ENCODE results near the gene FOXA2. TPM values are rescaled to one million over a fixed set of nuclear protein-coding genes. Genes with fewer than 3 reads are reported as not detected.

The FOXA2 gene
- total RNA-seq, 2 donors from 2014 or later: not detected

DNA sequence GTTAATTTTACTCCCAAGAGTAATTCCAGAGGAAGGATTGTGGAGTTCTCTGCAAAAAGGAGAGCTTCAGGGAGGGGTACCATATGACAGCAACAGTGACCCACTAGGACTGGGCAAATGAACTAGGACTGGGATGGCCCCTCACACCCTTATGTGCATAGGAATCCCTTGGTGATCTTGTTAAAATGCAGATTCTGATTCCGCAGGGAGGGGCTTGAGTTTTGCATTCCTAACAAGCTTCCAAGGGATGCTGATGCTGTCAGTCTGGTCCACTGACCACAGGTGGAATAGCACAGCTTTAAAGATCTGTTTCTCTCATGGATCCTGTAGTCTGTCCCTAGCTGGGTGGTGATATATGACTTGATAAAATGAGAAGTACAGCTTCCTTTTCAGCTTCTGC, 6.3 kb upstream of the FOXA2 start:
- Mint-ChIP-seq H3K36me3 (peaks cover 5 to 10% of the 10 kb centered on the region in 2 donors), H3K9me3 (peaks cover 0 to 7% of the 10 kb centered on the region in 2 donors), H3K27ac (no peak overlapping the region)
- no peak for ATAC-seq
- no peak for DNase-seq (ENCODE audit: low spot score in 2 of 2)

DNA sequence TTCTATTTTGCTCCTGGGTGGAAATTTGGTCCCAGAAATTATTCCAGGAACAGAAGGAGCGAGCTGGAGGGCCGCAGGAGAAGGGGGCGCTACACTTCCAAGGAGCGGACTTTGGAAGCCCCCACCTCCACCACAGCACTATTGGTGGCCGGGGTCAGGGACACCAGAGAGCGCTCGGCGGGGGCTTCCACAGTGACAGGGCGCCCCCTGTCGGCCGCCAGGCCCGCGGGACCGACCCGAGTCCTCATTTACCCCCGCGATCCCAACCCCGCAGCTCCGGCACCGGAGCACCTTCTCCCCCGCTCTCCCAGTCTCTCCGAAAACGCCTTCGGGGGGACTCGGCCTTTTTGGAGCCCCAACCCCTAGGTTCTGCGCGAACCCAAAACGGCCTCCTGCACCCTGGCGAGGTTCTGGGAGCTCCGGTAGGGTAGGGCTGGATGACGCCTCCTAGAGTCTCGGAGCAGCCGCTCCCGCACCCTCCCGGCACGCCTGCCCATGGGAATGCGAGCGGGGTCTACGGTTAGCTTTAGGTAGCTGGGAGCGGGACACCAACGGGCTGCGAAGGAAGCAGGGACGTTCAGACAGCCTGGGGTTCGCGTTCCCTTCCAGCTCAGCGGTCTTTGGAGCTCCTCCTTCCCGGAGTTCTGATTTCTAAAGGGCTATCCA, 2.4 kb upstream of the FOXA2 start:
- Mint-ChIP-seq H3K9me3 (peaks cover 0 to 9% of the 10 kb centered on the region in 2 donors), H3K36me3 (peaks cover 9 to 14% of the 10 kb centered on the region in 2 donors)

DNA sequence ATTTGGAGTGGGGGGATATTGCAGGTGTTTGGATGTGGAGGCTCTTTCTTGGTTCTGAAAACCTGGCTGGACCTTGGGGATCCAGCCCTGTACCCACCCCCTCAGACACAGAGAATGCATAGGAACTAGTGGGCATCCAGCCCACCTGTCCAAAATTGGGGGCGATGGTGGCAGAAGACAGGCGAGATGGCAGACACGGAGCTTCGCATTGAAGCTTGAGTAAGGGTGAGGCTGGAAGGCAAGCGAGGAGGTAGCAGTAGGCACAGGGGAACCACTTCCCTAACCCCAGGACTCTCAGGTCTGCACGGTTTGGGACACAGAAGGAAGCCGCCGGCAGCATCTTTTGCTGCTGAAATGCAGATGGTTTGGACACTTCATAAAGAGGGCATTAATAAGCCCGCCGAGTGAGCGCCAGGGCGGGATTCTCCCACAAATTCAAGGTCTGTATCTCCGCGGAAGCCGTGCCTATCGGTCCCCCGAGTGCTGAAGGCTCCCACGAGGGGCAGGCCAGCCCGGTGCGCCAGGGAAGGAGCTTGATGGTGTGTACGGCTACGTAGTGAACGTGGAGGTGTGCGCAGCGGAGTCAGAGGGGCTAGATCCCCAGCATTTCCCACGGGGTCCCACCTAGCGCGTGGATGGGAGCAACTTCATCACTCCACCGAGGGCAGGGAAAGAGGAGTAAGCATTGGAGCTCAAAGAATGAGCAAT, 1.6 kb upstream of the FOXA2 start:
- ATAC-seq: no peak
- H3K9me3 Mint-ChIP-seq: peaks cover 0 to 9% of the 10 kb centered on the region in 2 donors

More for the DNA sequence above, 2.4 kb upstream of the FOXA2 start:
- ATAC-seq (peak in 1 of 2 donors; percentile 46), DNase-seq (ENCODE audit: low spot score in 2 of 2) (peak in 1 of 2 donors; percentile 46)
- H3K27ac Mint-ChIP-seq: no peak overlapping the region

DNA sequence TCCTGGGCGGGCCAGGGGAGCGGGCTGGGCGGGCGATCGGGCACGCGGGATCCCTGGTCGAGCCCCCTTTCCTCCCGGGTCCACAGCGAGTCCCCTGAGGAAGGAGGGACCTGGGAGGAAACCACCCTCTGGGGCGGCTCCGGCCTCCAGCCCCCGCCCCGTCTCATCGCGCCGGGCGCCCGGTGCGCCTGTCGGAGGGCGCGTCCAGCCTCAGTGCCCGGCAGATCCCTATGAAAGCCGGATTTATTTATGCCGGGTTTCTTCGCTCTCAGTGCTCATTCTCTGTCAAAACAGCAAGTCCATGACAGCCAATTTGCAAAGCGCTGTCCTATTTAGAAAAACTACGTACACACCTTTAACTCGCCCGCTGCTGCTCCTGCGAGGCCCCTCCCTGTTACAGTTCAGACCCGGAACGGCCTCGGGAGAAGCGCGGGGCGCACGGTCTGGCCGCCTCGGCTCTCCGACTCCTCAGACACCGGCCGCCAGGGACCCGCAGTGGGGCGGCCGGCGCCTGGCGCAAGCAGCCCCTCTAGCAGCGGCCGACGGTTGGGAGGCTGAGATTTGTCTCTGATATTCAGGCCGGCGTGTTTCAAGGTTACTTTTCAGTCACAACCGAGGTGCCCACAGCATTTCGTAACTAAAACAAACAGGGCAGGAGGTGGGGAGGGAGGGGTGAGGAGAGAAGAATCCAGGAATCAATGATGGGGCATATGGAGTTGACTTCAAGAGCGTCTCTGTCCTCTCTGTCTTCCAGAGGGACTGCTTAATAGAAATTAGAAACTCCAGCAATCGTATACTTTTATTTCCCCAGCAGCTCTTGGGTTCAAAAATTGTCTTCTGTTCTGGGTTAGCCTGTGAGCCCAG, 782 bp upstream of the FOXA2 start:
- no peak for ATAC-seq
- Mint-ChIP-seq H3K27ac (no peak overlapping the region), H3K9me3 (peaks cover 0 to 9% of the 10 kb centered on the region in 2 donors), H3K36me3 (peaks cover 12 to 22% of the 10 kb centered on the region in 2 donors)
- DNase-seq (ENCODE audit: low spot score in 2 of 2): no peak

More for the DNA sequence above, 1.6 kb upstream of the FOXA2 start:
- no peak overlapping the region for H3K27ac Mint-ChIP-seq
- DNase-seq (ENCODE audit: low spot score in 2 of 2): no peak
- H3K36me3 Mint-ChIP-seq: peaks cover 9 to 18% of the 10 kb centered on the region in 2 donors

DNA sequence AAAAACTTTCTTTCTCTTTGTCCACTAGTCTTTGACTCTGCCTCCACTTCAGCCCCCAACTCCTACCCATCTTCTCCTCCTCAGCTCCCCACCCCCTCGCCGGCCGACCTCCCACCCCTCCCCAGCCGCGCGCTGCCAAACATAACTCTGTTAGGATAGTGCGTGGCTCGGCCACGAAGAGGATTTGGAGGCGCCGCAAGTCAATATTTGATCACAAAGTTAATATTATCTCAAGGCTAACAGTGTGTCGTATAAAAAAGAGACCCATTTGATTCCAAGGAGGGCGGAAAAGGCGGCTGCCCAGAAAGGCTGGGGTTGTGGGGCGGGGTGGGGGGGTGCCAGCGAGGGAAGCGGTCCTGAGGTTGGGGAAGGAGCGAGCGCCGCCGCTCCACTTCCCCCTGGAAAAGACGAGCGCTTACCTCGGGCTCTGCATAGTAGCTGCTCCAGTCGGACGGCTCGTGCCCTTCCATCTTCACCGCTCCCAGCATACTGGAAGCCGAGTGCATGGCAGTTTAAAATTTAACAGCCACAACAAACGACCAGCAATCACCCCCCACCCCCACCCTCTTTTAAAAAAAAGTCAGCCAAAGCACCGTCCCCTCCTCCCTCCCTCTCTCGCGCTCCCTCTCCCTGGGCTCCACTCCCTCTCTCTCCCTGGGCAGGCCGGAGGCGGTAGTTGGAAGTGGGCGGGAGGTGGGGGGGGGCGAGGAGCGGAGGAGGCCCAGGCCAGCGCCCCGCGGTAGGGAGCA, 425 bp downstream of the FOXA2 start:
- Mint-ChIP-seq H3K36me3 (peaks cover 15 to 23% of the 10 kb centered on the region in 2 donors), H3K9me3 (peaks cover 0 to 5% of the 10 kb centered on the region in 2 donors), H3K27ac (no peak overlapping the region)
- ATAC-seq (no peak), DNase-seq (ENCODE audit: low spot score in 2 of 2) (no peak)

DNA sequence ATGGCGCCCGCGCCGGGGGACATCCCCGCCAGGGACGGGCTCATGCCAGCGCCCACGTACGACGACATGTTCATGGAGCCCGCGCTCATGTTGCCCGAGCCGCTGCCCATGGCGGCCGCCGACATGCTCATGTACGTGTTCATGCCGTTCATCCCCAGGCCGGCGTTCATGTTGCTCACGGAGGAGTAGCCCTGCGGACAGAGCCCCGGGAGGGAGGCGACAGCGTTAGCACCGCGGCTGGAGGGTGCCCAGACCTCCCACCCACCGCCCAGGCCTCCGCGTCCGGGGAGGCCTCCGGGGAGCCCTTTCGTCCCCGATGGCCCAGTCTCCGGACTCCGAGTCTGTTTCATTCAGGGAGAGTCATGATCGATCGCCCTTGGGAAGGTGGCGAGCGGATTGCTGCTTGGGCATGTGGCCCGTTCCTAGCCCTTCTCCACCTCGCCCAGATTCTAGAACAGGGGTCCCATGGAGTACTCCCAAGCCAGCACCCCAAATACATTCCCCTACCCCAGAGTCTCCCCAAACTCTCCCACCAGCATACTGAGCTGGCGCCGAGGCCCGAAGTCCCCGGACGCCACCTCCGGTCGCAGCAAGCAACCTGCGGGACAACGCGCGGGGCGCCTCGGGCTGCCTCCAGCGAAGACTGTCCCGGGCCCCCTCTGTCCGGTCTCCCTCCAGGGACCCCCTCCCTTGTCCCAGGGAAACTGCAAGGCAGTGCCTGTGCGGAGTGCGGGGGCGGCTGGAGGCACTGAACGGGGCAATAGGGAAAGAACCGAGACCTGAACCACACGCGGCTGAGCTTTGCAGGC, 1.2 kb downstream of the FOXA2 start:
- Mint-ChIP-seq H3K27ac (no peak overlapping the region), H3K36me3 (peaks cover 16 to 24% of the 10 kb centered on the region in 2 donors), H3K9me3 (peaks cover 0 to 6% of the 10 kb centered on the region in 2 donors)
- ATAC-seq: no peak
- DNase-seq (ENCODE audit: low spot score in 2 of 2): no peak

DNA sequence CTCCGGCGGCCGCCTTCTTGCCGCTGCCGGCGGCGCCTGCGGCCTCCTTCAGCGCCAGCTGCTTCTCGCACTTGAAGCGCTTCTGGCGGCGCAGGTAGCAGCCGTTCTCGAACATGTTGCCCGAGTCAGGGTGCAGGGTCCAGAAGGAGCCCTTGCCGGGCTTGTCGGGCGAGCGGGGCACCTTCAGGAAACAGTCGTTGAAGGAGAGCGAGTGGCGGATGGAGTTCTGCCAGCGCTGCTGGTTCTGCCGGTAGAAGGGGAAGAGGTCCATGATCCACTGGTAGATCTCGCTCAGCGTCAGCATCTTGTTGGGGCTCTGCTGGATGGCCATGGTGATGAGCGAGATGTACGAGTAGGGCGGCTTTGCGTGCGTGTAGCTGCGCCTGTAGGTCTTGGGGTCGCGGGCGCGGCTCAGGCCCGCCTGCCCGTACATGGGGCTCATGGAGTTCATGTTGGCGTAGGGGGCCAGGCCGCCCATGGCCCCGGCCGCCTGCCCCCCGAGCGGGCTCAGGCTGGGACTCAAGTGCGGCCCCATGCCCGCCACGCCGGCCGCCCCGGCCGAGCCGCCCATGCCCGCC, 1.9 kb downstream of the FOXA2 start:
- Mint-ChIP-seq H3K36me3 (peaks cover 22 to 28% of the 10 kb centered on the region in 2 donors), H3K27ac (no peak overlapping the region)
- no peak for ATAC-seq

DNA sequence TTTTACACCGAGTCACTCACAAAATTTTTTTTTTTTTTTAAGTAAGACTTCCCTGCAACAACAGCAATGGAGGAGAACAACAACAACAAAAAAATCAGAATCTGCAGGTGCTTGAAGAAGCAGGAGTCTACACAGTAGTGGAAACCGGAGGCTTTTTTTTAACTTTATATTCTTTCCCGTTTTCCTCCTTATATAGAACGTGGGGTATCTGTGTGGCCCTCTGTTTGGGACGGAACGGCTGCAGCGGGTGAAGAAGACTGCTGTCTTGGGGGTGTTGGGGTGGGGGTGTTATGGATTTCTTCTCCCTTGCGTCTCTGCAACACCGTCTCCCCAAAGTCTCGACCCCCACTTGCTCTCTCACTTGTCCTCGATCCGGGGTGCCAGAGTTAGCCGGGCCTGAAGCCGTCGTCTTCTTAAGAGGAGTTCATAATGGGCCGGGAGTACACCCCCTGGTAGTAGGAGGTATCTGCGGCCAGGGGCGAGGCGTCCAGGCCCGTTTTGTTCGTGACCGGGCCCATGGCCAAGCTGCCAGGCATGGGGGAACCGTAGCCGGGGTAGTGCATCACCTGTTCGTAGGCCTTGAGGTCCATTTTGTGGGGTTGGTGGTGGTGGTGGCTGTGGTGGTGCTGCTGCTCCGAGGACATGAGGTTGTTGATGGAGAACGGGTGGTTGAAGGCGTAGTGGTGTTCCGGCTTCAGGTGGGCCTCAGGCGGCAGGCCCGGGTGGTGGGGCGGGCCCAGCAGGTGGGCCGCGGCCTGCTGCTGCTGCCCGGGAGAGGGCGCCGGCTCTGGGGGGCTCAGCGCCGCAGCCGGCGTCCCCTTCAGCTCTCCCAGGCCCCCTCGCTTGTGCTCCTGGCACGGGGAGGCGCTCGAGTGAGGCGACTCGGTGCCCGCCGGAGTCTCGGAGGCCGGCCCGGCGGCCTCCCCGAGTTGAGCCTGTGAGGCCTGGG, 2.7 kb downstream of the FOXA2 start:
- ATAC-seq: no peak
- H3K36me3 Mint-ChIP-seq: peaks cover 22 to 28% of the 10 kb centered on the region in 2 donors
- H3K27ac Mint-ChIP-seq: peak overlapping the region in 1 of 2 donors; percentile 77
- DNase-seq (ENCODE audit: low spot score in 2 of 2): no peak
- H3K9me3 Mint-ChIP-seq: peaks cover 0 to 6% of the 10 kb centered on the region in 2 donors

More for the DNA sequence above, 1.9 kb downstream of the FOXA2 start:
- peaks cover 0 to 6% of the 10 kb centered on the region in 2 donors for H3K9me3 Mint-ChIP-seq
- DNase-seq (ENCODE audit: low spot score in 2 of 2): no peak

DNA sequence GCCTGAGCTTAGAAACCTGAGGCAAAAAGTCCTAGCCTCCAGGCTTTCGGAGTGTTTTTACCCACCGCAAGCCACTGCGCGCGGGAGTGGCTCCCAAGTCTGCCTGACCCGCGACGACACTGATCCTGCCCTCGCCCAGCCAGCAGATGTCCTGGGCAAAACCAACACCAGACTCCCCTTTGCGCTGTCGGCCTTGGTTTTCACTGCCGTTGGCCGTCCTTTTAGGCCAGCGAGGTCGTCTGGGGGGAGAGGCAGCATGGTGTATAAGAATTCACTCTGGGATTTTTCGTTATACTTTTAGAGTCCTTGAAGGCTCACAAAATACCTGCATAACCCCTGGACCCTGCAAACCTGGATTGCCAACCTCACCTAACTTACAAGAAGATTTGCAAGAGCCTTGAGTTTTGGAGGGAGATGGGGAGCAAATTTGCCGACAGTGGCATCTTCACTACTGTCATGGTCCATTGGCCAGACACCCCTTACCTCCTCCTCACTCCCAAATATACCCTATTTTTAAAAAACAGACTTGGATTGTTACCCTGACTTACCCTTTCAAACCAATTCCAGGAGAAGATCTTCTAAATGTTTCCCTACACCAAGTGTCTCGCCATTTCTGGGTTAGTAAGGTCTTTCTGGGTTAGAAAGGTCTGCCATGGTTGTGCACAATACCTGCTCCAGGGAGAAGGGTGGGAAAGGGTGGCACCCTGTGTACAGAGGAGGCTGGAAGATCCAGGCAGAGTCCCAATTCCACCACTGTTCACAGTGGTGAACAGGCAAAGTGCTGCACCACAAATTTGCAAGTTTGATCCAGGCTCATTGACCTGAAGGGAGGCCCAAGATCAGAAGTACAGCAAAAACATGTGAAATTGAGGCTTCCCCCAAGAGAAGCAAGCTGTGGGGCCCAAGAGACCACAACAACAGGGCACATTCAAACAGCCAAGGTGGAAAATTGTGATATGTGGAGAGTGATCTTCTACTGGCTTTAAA, 4.4 kb downstream of the FOXA2 start:
- peaks cover 13 to 32% of the 10 kb centered on the region in 2 donors for H3K36me3 Mint-ChIP-seq
- peaks cover 0 to 4% of the 10 kb centered on the region in 2 donors for H3K9me3 Mint-ChIP-seq
- H3K27ac Mint-ChIP-seq: no peak overlapping the region
- ATAC-seq (no peak), DNase-seq (ENCODE audit: low spot score in 2 of 2) (no peak)

DNA sequence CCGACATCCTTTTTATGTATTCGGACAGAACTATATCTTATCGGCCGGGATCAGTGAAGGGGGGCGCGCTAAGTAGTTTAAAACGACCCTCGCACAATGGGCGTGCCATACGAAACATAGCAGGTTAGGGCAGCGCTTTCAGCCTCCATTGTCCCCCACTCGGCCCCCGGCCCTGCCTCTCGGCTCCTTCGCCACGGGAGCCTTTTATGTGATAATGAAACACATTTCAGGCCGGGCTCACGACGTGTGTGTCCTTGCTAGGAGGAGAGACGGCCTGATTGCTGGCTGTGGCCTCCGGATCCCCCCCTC, 5.3 kb downstream of the FOXA2 start:
- Mint-ChIP-seq H3K9me3 (peaks cover 0 to 4% of the 10 kb centered on the region in 2 donors), H3K36me3 (peaks cover 13 to 36% of the 10 kb centered on the region in 2 donors), H3K27ac (no peak overlapping the region)
- ATAC-seq: no peak
- no peak for DNase-seq (ENCODE audit: low spot score in 2 of 2)

DNA sequence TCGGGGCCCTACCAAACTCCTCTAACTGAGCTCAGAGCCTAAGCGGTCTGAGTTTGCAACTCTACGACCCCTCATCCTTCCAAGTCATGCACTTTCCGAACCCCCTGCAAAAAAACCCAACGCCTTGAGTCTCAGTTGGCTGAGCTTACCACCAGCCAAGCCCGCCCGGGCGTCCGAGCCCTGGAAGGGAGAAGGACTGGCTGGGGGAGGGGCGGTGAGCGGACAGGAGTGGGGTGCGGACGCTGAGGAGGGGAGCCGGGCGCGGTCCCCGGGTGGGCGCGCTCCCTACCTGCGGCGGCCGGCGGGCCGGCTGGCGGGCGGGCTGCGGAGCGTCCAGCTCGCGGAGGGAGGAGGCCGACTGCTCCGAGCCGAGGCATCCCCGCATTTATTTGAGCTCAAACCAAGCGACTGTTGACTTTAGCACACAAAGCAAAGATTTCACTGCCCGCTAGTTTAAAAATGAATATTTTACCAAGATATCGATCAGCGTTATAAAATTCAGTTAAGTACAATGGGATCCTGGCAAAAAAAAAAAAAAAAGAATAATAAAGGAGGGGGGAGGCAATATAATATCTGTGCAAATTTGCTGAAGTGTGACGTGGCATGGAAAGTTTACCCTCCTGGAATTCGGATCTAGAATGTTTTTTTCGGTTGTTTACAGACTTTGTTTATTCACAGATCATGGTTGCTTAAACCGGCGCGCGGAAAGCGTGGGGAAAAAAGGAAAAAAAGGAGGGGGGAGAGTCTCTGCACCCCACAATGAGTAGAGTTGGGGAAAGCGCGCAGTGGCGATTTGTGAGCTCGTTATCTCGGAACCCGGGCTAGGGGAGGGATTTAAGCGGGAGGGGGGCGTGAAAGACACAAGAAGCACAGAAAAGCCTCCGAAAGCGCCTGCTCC, 5.9 kb downstream of the FOXA2 start:
- DNase-seq (ENCODE audit: low spot score in 2 of 2) (no peak), ATAC-seq (no peak)
- peak overlapping the region in 1 of 2 donors; percentile 9 for H3K27ac Mint-ChIP-seq
- peaks cover 0 to 4% of the 10 kb centered on the region in 2 donors for H3K9me3 Mint-ChIP-seq
- peaks cover 13 to 36% of the 10 kb centered on the region in 2 donors for H3K36me3 Mint-ChIP-seq

DNA sequence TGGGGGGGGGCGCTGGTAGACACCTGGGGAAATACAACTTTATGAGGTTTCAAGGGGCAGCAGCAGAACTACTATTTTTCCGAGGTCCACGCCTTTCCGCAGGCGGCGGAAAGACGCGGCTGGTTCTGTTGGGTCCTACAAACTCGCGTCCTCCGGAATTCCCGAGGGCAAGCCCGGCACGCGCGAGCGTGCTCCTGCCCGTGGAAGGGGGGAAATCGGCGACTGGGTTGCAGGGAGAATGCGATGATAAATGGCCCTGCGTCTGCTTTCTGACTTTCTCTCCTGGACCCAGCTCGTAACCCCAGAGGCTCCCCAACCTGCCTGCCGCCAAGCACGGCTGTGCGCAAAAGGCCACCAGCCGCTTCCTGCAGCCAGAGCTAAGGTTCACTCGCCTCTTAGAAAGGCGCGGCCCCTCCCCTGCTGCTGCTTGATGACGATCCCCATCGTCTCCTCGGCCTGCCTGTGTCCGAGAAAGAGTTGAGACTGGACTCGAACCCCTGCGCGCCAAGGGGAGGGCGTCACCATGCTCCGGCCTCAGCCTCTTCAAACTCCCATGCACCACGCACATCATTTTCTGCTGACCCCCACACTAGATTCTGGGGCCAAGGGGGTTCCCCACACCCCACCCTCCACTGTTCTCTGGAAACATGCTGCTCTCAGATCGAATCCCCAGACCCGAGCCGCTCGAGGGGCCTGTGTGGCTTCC, 6.7 kb downstream of the FOXA2 start:
- Mint-ChIP-seq H3K36me3 (peaks cover 13 to 36% of the 10 kb centered on the region in 2 donors), H3K9me3 (peaks cover 0 to 4% of the 10 kb centered on the region in 2 donors), H3K27ac (peak overlapping the region in 1 of 2 donors; percentile 9)
- DNase-seq (ENCODE audit: low spot score in 2 of 2) (no peak), ATAC-seq (no peak)
